Measurements from ENCODE around the gene CLCN1.

GRCh38 chr7:143345428-143345900 is 29.6 kb downstream of the CLCN1 start:
- TF ChIP-seq CTCF (IDR thresholded peaks at IDR 0.05; ENCODE audit: low read length) (no peak), EZH2 (optimal IDR thresholded peaks at IDR 0.05; ENCODE audit: low read depth, low read length) (no peak), EZH2phosphoT487 (IDR thresholded peaks at IDR 0.05; ENCODE audit: low read length) (no peak)
